DND-41 (cell line): ENCODE data around the gene ARMH2.

ENCODE experiments used
- EZH2 ChIP-seq: IDR thresholded peaks from 3 replicates; pipeline ENCODE4 v1.6.1; 2012; ENCODE audit warnings: borderline replicate concordance, low read depth, mild to moderate bottlenecking, moderate library complexity, low read length, inconsistent platforms; ENCODE audit not compliant: severe bottlenecking
- TF ChIP-seq, protein P1 (sequence below): IDR thresholded peaks from 2 replicates; pipeline ENCODE4 v1.5.1; 2012; ENCODE audit warnings: borderline replicate concordance, low read length, moderate library complexity, mild to moderate bottlenecking; ENCODE audit not compliant: poor library complexity, severe bottlenecking; ENCODE audit errors: extremely low read depth

- TF ChIP-seq, protein P1, sequence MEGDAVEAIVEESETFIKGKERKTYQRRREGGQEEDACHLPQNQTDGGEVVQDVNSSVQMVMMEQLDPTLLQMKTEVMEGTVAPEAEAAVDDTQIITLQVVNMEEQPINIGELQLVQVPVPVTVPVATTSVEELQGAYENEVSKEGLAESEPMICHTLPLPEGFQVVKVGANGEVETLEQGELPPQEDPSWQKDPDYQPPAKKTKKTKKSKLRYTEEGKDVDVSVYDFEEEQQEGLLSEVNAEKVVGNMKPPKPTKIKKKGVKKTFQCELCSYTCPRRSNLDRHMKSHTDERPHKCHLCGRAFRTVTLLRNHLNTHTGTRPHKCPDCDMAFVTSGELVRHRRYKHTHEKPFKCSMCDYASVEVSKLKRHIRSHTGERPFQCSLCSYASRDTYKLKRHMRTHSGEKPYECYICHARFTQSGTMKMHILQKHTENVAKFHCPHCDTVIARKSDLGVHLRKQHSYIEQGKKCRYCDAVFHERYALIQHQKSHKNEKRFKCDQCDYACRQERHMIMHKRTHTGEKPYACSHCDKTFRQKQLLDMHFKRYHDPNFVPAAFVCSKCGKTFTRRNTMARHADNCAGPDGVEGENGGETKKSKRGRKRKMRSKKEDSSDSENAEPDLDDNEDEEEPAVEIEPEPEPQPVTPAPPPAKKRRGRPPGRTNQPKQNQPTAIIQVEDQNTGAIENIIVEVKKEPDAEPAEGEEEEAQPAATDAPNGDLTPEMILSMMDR: no peak
- TF ChIP-seq EZH2: no peak
Measured at GRCh38 chr6:24822696-24823095, 24.0 kb upstream of the ARMH2 start.
